Glomerular visceral epithelial cell (primary cell): Measurements from ENCODE around the gene IQCN.

Experiments
- DNase-seq: peaks from one replicate; pipeline ENCODE4 v3.0.0-alpha.2; 2016; ENCODE audit errors: extremely low spot score

IQCN gene

DNA sequence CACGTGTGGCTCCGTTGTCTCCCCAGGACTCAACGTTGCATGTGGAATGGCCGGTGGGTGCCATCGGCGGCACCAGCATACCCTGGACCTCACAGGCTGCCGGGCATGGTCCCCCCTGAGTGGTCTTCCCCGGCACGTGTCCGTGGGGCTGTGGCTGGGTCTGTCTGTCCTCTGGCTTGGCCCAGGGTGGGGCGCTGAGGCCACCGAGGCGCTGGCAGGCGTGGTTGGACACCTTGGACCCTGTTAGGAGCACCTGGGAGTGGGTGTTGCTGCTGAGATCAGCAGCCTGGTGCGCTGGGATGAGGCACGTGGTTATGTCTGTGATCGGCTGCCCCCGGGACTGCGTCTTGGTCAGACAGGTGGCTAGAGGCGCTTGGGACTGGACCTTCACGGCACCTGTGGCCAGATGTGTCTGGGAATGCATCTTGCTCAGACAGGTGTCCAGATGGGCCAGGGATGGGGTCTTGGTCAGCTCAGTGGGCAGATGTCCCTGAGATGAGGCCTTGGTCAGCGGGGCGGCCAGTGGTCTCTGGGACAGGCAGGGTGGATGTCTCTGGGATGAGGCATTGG, 9.2 kb downstream of the IQCN start:
- no peak for DNase-seq

DNA sequence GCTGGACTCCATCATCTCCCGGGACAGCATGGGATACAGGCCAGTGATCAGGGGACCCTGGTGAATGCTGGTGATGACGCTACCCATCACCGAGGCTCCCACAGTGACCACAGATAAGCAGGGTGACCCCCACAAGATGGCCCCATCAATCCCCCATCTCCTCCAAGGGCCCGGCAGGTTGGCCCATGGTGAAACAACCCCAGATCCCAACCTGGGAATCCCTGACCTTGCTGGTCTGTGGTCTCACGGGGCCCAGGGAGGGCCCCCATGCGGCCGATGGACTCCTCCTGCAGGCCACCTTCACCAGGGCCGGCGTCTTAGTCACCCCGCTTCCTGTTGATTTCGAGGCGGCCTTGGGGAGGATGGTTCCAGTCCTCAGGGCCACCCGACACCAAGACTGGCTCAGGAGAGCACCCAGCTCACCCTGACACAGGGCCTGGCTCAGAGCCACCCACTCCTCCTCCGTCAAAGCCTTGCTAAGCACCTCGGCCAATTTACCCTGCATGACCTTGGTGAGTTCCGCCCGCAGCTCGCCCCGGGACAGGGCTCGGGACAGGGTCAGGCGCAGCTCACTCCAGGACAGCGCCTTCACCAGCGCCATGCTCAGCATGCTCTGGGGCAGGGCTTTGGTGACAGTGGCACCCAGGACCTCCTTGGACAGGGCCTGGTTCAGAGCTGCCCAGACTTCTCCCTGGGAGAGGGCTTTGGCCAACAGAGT, 10.0 kb downstream of the IQCN start:
- DNase-seq: no peak

DNA sequence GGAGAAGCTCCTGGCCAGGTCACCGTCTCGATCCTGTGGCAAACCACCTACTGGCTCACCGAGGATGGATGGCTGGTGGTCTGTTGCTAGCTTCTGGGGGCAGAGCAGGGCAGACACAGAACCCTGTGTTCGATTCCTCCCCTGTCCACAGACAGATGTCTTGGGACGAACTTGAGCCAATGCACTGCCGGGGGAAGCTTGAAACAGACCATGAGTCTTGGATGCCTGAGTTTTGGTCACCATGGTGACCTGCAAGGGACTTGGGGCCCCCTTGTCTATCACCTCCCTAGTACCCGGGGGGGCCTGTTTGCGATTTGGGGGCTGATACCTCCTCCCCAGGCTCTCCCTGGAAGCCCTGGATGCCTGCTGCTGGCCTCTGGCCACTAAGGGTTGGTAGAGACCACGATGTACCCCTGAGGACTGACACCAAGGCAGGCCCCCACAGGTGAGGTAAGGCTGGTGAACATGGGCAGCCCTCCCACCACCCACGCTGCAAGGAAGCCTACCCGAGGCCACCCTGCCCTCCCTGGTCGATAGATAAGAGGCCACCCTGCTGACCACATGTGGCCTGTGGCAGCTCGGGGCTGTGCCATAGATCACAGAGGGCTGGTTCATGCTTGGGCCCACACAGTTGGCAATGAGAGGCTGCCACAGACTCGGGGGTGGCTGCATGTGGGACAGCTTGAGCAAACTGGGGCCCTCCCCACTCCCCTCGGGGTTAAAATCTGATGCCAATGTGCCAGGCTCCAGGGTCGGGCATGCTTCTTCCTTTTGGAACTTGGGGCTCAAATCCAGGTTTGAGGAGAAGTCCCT, 10.7 kb downstream of the IQCN start:
- no peak for DNase-seq

GRCh38 chr19:18262917-18263316, 11.3 kb downstream of the IQCN start:
- no peak for DNase-seq

DNA sequence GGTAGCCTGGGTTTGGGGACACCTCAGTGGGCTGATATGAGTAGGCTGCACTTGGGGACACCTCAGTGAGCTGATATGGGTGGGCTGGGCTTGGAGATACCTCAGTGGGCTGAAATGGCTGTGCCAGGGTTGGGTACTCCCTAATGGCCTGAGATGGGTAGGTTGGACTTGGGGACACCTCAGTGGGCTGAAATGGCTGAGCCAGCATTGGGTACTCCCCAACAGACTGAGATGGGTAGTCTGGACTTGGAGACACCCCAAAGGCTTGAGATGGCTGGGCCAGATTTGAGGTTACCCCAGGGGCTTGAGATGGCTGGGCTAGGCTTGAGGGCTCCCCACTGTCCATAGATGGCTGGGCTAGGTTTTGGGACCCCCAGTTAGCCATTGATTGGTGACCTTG, 12.1 kb downstream of the IQCN start:
- no peak for DNase-seq

GRCh38 chr19:18261474-18261873, 12.8 kb downstream of the IQCN start:
- DNase-seq: no peak

- DNase-seq: no peak
These were observed 14.4 kb downstream of the IQCN start for GRCh38 chr19:18259893-18260292.

GRCh38 chr19:18257503-18258470, 16.5 kb downstream of the IQCN start:
- DNase-seq: no peak

- no peak for DNase-seq
These were observed 19.4 kb downstream of the IQCN start for GRCh38 chr19:18254546-18255503.

DNA sequence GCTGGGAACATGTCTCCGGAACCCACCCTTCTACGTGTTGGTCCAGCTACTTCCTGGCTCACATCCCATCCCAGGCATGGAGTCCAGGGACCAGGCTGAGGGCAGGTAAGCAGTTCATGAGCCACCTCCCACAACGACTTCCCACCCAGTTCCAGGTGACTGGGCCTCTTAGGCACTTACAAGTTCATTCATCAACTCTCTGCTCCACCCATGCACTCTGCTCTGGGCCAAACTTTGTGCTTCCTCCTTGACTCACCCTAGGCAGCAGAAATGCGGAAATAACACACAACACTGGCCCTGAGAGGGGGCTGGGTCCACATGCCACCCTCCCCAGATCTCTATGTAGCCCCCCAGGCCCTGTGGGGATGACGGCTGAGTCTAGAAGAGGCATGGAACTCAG, 20.5 kb downstream of the IQCN start:
- no peak for DNase-seq

DNA sequence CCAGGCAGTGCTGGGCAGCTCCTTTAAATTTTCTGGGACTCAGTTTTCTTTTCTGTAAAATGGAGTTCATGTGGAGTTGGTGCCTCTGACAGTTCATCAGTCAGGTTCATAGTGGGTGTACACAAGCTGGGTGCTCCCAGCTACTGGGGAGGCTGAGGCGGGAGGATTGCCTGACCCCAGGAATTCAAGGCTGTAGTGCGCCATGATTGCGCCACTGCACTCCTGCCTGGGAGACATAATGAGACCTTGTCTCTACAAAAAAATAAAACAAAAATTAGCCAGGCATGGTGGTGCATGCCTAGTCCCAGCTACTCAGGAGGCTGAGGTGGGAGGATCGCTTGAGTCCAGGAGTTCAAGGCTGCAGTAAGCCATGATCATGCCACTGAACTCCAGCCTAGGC, 21.1 kb downstream of the IQCN start:
- no peak for DNase-seq

GRCh38 chr19:18252370-18252717, 21.9 kb downstream of the IQCN start:
- DNase-seq: no peak

DNA sequence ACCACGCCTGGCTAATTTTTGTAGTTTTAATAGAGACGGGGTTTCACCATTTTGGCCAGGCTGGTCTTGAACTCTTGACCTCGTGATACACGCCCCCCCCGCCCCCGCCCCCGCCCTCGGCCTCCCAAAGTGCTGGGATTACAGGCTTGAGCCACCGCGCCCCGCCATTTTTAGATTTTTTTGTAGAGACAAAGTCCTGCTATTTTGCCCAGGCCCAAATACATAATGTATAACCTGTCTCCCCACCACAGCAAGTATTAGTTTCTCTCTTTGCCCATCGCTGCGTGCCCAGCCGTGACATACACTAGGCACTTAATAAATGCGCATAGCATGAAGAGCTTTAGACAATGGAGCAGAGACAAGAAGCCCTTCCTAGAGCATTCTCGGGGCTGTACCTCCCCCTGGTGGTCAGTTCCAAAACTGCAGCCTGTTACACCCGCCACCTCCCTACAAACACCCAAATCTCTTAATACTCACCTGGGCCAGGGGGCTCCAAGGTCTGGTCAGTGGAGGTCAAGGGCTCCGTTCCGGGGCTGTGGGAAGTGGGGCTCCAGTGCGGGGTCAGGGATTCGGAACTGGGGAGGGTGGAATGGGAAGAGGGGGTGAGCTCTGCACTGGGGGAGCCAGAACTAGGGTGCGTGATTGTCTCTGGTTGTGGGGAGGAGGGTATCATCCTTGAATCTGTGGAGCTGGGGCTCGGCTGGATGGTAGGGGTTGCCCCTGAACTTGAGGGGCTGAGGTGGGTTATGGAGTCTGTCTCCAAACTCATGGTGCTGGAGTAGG, 22.5 kb downstream of the IQCN start:
- DNase-seq: peak; percentile 73

- DNase-seq: no peak
These were observed 24.4 kb downstream of the IQCN start for GRCh38 chr19:18249834-18250233.

GRCh38 chr19:18245297-18245696, 29.0 kb downstream of the IQCN start:
- no peak for DNase-seq

DNA sequence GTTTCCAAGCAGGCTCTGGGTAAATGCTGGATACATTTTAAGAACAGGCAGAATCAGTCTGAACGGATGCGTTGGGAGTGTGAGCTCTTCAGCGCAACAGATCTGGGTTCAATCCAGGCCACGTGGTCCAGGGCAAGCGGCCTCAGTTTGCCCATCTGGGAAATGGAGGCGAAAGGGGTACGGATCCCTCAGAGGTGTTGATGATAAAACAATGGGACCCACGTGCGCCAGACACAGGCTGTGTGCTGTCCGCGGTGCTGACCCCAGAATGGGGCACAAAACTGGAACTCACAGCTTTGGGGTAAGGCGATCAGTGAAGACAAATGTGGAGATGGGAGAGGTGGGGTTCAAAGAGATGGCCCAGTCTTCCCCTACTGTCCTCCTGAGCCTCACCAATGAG, 34.9 kb downstream of the IQCN start:
- no peak for DNase-seq

- no peak for DNase-seq
These were observed 40.1 kb downstream of the IQCN start for GRCh38 chr19:18234194-18234593.

DNA sequence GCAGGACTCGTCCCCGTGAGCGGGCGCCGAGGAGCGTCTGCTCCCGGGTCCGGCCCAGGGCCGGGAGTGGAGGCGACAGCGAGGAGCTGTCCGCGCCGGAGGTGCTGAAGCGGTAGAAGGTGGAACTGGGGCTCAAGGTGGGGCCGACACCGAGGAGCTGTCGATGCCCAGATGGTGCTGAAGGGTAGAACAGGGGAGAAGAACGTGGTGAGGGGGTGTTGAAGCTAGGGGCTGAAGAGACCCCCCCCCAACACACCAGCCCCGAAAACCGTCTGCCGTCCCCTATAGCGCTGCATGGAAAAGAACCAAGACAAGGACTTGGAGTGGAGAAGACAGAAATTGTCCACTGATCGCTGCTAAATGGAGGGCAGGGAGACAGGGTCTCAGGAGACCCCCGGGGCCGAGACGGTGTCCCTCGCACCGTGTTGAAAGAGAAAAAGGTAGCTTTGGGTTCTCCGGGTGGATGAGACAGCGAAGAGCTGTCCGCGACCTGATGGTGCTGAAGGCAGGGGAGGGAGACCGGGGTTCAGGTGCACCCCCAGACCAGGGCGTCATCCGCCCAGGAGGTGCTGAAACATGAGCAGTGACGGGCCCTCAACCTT, 40.9 kb downstream of the IQCN start:
- DNase-seq: peak; percentile 63

GRCh38 chr19:18232540-18233223, 41.6 kb downstream of the IQCN start:
- DNase-seq: peak; percentile 41
